RWPE2 (cell line): Measurements from ENCODE around the gene FES.
"Not testable (repeated sequence)": the region's sequence is repeated elsewhere in the genome, so short reads cannot be mapped to it uniquely, and the experiment has no call there.

Experiments
- ATAC-seq: fragments of 200-7000 bp; cut with Tn5 transposase; 3 replicates; pipeline ENCODE4 v1.9.1; 2021; ENCODE audit warnings: low read depth
- DNase-seq: peaks from one replicate; pipeline ENCODE4 v3.0.0-alpha.2; 2020; ENCODE audit warnings: low spot score
- H3K27ac ChIP-seq: fragments of 450-650 bp; 2 replicates; pipeline ENCODE4 v1.5.1; 2017; ENCODE audit warnings: mild to moderate bottlenecking; ENCODE audit not compliant: poor library complexity, severe bottlenecking
- H3K27me3 ChIP-seq: fragments of 250-450 bp; sonication (Bioruptor Pico); 2 replicates; pipeline ENCODE4 v1.5.1; 2021; ENCODE audit warnings: mild to moderate bottlenecking, moderate library complexity; ENCODE audit not compliant: insufficient read depth, poor library complexity, severe bottlenecking
- H3K36me3 ChIP-seq: fragments of 250-450 bp; sonication (Bioruptor Pico); 2 replicates; pipeline ENCODE4 v1.5.1; 2020; ENCODE audit warnings: low read depth, mild to moderate bottlenecking, moderate library complexity
- H3K4me1 ChIP-seq: fragments of 250-450 bp; sonication (Bioruptor Pico); 2 replicates; pipeline ENCODE4 v1.5.1; 2021; ENCODE audit warnings: mild to moderate bottlenecking, moderate library complexity; ENCODE audit not compliant: insufficient read depth, poor library complexity, severe bottlenecking
- H3K4me3 ChIP-seq: fragments of 250-450 bp; sonication (Bioruptor Pico); 2 replicates; pipeline ENCODE4 v1.5.1; 2021; ENCODE audit warnings: mild to moderate bottlenecking, moderate library complexity; ENCODE audit not compliant: severe bottlenecking
- H3K9me3 ChIP-seq: fragments of 250-450 bp; sonication (Bioruptor Pico); 2 replicates; pipeline ENCODE4 v1.5.1; 2021; ENCODE audit warnings: mild to moderate bottlenecking, moderate library complexity; ENCODE audit not compliant: severe bottlenecking
- TF ChIP-seq, protein P1 (sequence below): fragments of 450-650 bp; IDR thresholded peaks from one replicate; pipeline ENCODE4 v1.5.1; 2017; ENCODE audit warnings: mild to moderate bottlenecking, moderate library complexity; ENCODE audit not compliant: poor library complexity, severe bottlenecking

The FES gene

DNA sequence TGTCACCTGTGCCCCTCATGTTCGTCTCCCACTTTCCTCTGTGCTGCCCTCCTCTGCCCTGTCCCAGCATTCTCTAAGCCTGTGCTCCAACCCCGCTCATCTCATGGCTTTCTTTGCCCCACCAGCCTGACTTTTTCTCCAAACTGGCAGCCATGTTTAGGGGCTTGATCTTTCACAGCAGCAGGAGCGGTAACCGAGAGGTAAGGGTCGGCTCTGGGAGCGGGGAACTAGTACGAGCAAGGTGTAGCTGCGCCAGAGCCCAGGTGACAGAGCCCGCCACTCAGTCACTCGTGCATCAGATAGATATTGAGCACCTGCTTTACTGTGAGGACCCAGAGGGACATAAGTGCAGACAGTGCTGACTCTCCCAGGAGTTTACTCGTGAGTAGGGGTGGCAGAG, 32.2 kb downstream of the FES start:
- no peaks in the 10 kb centered on the region for H3K4me1 ChIP-seq
- TF ChIP-seq, protein P1, sequence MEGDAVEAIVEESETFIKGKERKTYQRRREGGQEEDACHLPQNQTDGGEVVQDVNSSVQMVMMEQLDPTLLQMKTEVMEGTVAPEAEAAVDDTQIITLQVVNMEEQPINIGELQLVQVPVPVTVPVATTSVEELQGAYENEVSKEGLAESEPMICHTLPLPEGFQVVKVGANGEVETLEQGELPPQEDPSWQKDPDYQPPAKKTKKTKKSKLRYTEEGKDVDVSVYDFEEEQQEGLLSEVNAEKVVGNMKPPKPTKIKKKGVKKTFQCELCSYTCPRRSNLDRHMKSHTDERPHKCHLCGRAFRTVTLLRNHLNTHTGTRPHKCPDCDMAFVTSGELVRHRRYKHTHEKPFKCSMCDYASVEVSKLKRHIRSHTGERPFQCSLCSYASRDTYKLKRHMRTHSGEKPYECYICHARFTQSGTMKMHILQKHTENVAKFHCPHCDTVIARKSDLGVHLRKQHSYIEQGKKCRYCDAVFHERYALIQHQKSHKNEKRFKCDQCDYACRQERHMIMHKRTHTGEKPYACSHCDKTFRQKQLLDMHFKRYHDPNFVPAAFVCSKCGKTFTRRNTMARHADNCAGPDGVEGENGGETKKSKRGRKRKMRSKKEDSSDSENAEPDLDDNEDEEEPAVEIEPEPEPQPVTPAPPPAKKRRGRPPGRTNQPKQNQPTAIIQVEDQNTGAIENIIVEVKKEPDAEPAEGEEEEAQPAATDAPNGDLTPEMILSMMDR = no peak
- peaks cover 19% of the 10 kb centered on the region; the same call in 1 of the 2 replicates for H3K36me3 ChIP-seq
- DNase-seq (no peak), ATAC-seq (no peak)
- no peak overlapping the region for H3K27ac ChIP-seq
- no peaks in the 10 kb centered on the region for H3K27me3 ChIP-seq
- H3K9me3 ChIP-seq = no peaks in the 10 kb centered on the region
- no peak overlapping the region for H3K4me3 ChIP-seq

DNA sequence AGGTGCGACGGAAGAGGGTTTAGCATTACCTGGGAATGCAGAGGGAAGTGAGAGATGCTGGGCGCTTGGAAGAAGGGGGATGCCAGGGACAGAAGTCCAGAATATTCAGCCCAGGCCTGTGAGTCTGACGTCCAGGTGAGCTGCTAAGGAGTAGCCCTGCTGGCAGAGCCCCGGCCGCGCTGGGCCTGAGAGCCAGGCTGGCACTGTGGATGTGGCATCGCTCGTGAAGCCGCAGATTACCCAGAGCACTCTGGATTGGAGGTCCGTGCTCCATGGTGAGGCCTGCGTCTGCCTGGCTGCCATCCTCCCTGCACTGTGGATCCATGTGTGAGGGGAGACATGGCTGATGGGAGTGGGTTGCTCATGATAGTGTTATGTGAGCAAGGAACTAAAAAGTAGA, 33.3 kb downstream of the FES start:
- no peak for DNase-seq
- H3K9me3 ChIP-seq = no peaks in the 10 kb centered on the region
- no peak overlapping the region for H3K4me3 ChIP-seq
- no peaks in the 10 kb centered on the region for H3K4me1 ChIP-seq
- ATAC-seq = no peak
- H3K27me3 ChIP-seq = no peaks in the 10 kb centered on the region
- TF ChIP-seq, protein P1 = no peak
- no peak overlapping the region for H3K27ac ChIP-seq
- peaks cover 19% of the 10 kb centered on the region; the same call in 1 of the 2 replicates for H3K36me3 ChIP-seq

DNA sequence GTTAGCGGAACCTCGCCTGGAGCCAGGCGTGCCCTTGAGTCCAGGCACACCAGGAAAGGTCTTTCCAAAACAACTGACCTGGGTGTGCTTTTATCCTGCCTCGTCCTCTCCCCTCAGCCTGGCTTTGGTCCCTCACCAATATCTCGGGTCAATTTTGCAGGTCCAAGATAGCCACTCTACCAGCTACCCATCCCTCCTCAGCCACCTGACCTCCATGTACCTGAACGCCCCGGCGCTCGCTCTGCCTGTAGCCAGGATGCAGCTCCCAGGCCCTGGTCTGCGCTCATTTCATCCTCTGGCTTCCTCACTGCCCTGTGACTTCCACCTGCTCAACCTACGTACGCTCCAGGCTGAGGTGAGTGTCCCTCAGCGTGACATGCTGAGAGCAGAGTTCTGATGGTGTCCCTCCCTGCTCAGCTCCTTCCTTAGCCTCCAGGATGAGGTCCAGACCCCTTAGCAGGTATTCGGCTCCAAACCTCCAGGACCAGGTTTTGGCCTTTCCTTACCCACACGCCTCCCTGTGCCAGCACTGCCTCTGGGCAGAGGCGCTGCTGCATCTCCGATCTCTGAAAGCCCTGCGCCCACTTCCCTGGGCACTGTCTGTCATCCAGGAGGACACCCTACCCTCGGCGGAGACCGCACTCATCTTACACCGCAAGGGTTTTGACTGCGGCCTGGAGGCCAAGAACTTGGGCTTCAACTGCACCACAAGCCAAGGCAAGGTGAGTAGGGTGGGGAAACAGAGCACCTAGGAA, 33.9 kb downstream of the FES start:
- Histone ChIP-seq H3K27me3 (no peaks in the 10 kb centered on the region), H3K4me3 (no peak overlapping the region), H3K9me3 (no peaks in the 10 kb centered on the region), H3K27ac (no peak overlapping the region), H3K36me3 (peaks cover 16% of the 10 kb centered on the region; the same call in 1 of the 2 replicates), H3K4me1 (no peaks in the 10 kb centered on the region)
- DNase-seq (no peak), ATAC-seq (no peak)
- TF ChIP-seq, protein P1 = no peak

DNA sequence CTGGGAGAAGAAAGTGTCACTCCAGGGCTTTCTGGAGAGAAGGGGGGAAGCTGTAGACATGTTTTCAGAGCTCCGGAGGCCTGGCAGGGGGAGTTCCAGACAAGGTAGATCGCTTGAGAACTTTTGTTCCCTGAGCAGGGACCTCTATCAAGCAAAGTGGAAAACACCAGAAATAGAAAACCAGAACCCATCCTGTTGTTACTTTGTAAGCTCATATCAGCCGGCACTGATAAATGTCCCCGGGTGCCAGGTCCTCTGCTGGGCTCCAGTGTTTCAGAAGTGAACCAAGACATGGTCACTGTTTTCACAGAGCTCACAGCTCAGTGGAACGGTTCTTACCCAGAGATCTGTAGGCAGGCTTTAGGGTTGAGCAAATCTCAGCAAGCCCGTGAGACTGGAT, 34.5 kb downstream of the FES start:
- DNase-seq (no peak), ATAC-seq (no peak)
- no peaks in the 10 kb centered on the region for H3K4me1 ChIP-seq
- H3K9me3 ChIP-seq = no peaks in the 10 kb centered on the region
- H3K27me3 ChIP-seq = no peaks in the 10 kb centered on the region
- TF ChIP-seq, protein P1 = no peak
- H3K36me3 ChIP-seq = peaks cover 16% of the 10 kb centered on the region; the same call in 1 of the 2 replicates
- no peak overlapping the region for H3K4me3 ChIP-seq
- no peak overlapping the region for H3K27ac ChIP-seq

DNA sequence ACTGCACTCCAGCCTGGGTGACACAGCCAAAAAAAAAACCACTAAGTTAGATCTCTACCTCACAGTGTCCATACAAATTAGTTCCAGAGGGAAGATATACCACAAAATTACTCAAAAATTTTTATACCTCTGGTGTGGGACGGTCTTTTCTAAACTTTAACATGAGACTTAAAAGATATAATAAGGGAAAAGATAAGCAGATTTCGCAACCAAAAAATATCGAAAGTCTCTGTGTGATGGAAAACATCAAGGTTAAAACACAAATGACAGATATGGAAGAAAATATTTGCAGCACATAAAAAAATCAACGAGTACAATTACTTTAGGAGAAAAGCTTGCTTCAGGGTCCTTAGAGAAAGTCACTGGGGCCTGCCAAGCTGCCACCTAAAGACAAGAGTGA, 37.6 kb downstream of the FES start:
- DNase-seq (no peak), ATAC-seq (no peak)
- Histone ChIP-seq H3K4me1 (no peaks in the 10 kb centered on the region), H3K27ac (no peak overlapping the region), H3K4me3 (no peak overlapping the region), H3K36me3 (peaks cover 13% of the 10 kb centered on the region; the same call in 1 of the 2 replicates), H3K9me3 (no peaks in the 10 kb centered on the region), H3K27me3 (no peaks in the 10 kb centered on the region)
- TF ChIP-seq, protein P1 = no peak

DNA sequence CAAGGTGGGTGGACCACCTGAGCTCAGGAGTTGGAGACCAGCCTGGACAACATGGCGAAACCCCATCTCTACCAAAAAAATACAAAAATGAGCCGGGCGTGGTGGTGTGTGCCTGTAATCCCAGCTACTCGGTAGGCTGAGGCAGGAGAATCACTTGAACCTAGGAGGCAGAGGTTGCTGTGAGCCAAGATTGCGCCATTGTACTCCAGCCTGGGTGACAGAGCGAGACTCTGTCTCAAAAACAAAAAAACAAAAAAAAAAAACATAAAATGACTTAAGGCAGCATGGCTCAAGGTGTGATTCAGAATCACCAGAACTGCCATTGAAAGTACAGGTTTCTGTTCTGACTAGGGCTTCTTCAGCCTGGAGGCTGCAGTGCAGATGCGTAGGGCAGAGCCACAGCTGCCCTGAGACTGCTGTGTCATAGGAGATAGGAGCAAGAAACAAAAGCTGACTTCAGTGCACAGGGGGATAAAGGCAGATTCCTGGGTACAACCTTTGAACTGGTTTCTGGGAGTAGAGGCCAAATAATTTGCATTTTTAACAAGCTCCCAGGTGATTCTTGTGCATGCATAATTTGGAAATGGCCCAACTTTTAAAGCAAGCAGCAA, 38.5 kb downstream of the FES start:
- DNase-seq, H3K4me1 ChIP-seq, H3K27me3 ChIP-seq, ATAC-seq, H3K4me3 ChIP-seq, H3K27ac ChIP-seq, H3K9me3 ChIP-seq: not testable (repeated sequence)
- peaks cover 13% of the 10 kb centered on the region; the same call in 1 of the 2 replicates for H3K36me3 ChIP-seq
